K562 (cell line): ENCODE data around the gene AMN1. TPM values are rescaled to one million over a fixed set of nuclear protein-coding genes. Genes with fewer than 3 reads are reported as not detected.
A peak's percentile ranks its signal among the peaks of the same experiment; 100 is the strongest.

ENCODE experiments used
- ARID1B ChIP-seq: fragments of 450-650 bp; IDR thresholded peaks from 2 replicates; pipeline ENCODE4 v1.6.1; 2016; ENCODE audit warnings: antibody characterized with exemption, mild to moderate bottlenecking, inconsistent platforms
- DMBX1 ChIP-seq: fragments of 250-450 bp; sonication (Bioruptor Pico); IDR thresholded peaks from 2 replicates; pipeline ENCODE4 v1.8.0; 2022; ENCODE audit warnings: inconsistent platforms, mild to moderate bottlenecking, moderate library complexity, borderline replicate concordance
- ESRRA ChIP-seq: fragments of 450-650 bp; IDR thresholded peaks from 2 replicates; pipeline ENCODE4 v1.6.1; 2014; ENCODE audit warnings: low read depth, mild to moderate bottlenecking, moderate library complexity, borderline replicate concordance
- FOXA3 ChIP-seq, 2 experiments: fragments of 450-650 bp in 1 of 2; sonication (generic) in 1 of 2; formaldehyde crosslinking; IDR thresholded peaks in 1 of 2; conservative IDR thresholded peaks in 1 of 2; 2 replicates each; pipeline versions ENCODE4 v1.4.0 to v1.8.0; 2020 to 2022; ENCODE audit warnings: mild to moderate bottlenecking in 2 of 2, missing genetic modification reagents in 1 of 2
- HDAC8 ChIP-seq: fragments of 450-650 bp; IDR thresholded peaks from 2 replicates; pipeline ENCODE4 v1.6.1; 2016; ENCODE audit warnings: mild to moderate bottlenecking, missing genetic modification characterization, moderate library complexity, missing compliant biosample characterization
- MTA1 ChIP-seq: fragments of 450-650 bp; IDR thresholded peaks from 2 replicates; pipeline ENCODE4 v1.6.1; 2017; ENCODE audit warnings: borderline replicate concordance
- MTA3 ChIP-seq: fragments of 450-650 bp; formaldehyde crosslinking; IDR thresholded peaks from 2 replicates; pipeline ENCODE4 v1.6.1; 2017; ENCODE audit warnings: mild to moderate bottlenecking, borderline replicate concordance
- OTX1 ChIP-seq: fragments of 450-650 bp; formaldehyde crosslinking; IDR thresholded peaks from 2 replicates; pipeline ENCODE4 v1.4.0; 2022; ENCODE audit warnings: mild to moderate bottlenecking
- POLR2B ChIP-seq: fragments of 450-650 bp; IDR thresholded peaks from 2 replicates; pipeline ENCODE4 v1.6.1; 2018; ENCODE audit warnings: low read depth; ENCODE audit not compliant: partially characterized antibody
- PTBP1 ChIP-seq: fragments of 200-400 bp; formaldehyde crosslinking; IDR thresholded peaks from 2 replicates; pipeline ENCODE4 v1.6.1; 2017; ENCODE audit warnings: low read depth, low read length
- PYGO2 ChIP-seq: fragments of 450-650 bp; IDR thresholded peaks from 2 replicates; pipeline ENCODE4 v1.6.1; 2016; ENCODE audit warnings: mild to moderate bottlenecking, missing genetic modification characterization, moderate library complexity, missing compliant biosample characterization
- SETDB1 ChIP-seq: IDR thresholded peaks from one replicate; pipeline ENCODE4 v1.6.1; 2012; ENCODE audit warnings: low read length, control low read depth, inconsistent platforms
- SOX6 ChIP-seq: fragments of 450-650 bp; IDR thresholded peaks from 2 replicates; pipeline ENCODE4 v1.6.1; 2014; ENCODE audit warnings: mild to moderate bottlenecking
- XRCC5 ChIP-seq: fragments of 200-400 bp; formaldehyde crosslinking; IDR thresholded peaks from 2 replicates; pipeline ENCODE4 v1.6.1; 2017; ENCODE audit warnings: low read depth, mild to moderate bottlenecking, low read length
- ZFP1 ChIP-seq: fragments of 450-650 bp; formaldehyde crosslinking; IDR thresholded peaks from 2 replicates; pipeline ENCODE4 v1.4.0; 2020; ENCODE audit warnings: mild to moderate bottlenecking, mixed read lengths
- ZNF347 ChIP-seq: fragments of 450-650 bp; formaldehyde crosslinking; IDR thresholded peaks from 2 replicates; pipeline ENCODE4 v1.4.0; 2020; ENCODE audit warnings: low read depth, mild to moderate bottlenecking, moderate library complexity
- ZNF764 ChIP-seq: fragments of 250-450 bp; sonication (Bioruptor Pico); IDR thresholded peaks from 2 replicates; pipeline ENCODE4 v1.4.0; 2020; ENCODE audit warnings: low read depth, mild to moderate bottlenecking, moderate library complexity
- ZNF766 ChIP-seq: fragments of 200-800 bp; sonication (Bioruptor generic); conservative IDR thresholded peaks from 2 replicates; pipeline ENCODE4 v1.6.1; 2016; ENCODE audit warnings: missing genetic modification characterization, missing compliant biosample characterization
- polyA plus RNA-seq, 8 experiments: library from polyadenylated mRNA; depleted of rRNA in 4 of 8; stranded (reverse) in 5 of 8; unstranded in 3 of 8; fragments of >200 nt; fragmentation: Nextera tagmentation in 2 of 8; fragmentation: Illumina TruSeq in 1 of 8; extraction: Ambion mirVana in 2 of 8; extraction: Trizol in 1 of 8; gene quantifications; 2 replicates each; pipeline versions ENCODE4 v1.2.1 to v1.2.3, GENCODE V29; 2011 to 2014; ENCODE audit warnings: inconsistent platforms in 1 of 8, missing spikeins in 1 of 8
- total RNA-seq, 7 experiments: library from RNA; depleted of rRNA in 6 of 7; stranded (reverse); fragments of >200 nt in 6 of 7; fragmentation: Illumina TruSeq in 2 of 7; extraction: Trizol in 2 of 7; gene quantifications; 2 replicates each; pipeline versions ENCODE4 v1.2.1 to v1.2.3, GENCODE V29; 2011 to 2021; ENCODE audit warnings: low replicate concordance in 1 of 7
- TF ChIP-seq, protein P1 (sequence below): sonication (generic); formaldehyde crosslinking; IDR thresholded peaks from 2 replicates; pipeline ENCODE4 v1.8.0; 2022; ENCODE audit warnings: missing genetic modification reagents, mild to moderate bottlenecking, borderline replicate concordance
- TF ChIP-seq, protein P2 (sequence below): fragments of 450-650 bp; IDR thresholded peaks from one replicate; pipeline ENCODE4 v1.6.1; 2018; ENCODE audit warnings: mild to moderate bottlenecking, moderate library complexity; ENCODE audit not compliant: partially characterized antibody
- TF ChIP-seq, protein P3 (sequence below): sonication (generic); formaldehyde crosslinking; IDR thresholded peaks from 2 replicates; pipeline ENCODE4 v1.8.1; 2023; ENCODE audit warnings: mild to moderate bottlenecking, missing genetic modification reagents
- TF ChIP-seq, protein P4 (sequence below): fragments of 450-650 bp; IDR thresholded peaks from 2 replicates; pipeline ENCODE4 v1.6.1; 2018; ENCODE audit warnings: mild to moderate bottlenecking, low read depth; ENCODE audit not compliant: partially characterized antibody

Gene AMN1
- total and polyA plus RNA-seq, 9 of the 15 experiments (the other 6 are each of a cell fraction or from before 2014, with no cell fraction given), result 5.2 to 27.6 (median 13.0) TPM

DNA sequence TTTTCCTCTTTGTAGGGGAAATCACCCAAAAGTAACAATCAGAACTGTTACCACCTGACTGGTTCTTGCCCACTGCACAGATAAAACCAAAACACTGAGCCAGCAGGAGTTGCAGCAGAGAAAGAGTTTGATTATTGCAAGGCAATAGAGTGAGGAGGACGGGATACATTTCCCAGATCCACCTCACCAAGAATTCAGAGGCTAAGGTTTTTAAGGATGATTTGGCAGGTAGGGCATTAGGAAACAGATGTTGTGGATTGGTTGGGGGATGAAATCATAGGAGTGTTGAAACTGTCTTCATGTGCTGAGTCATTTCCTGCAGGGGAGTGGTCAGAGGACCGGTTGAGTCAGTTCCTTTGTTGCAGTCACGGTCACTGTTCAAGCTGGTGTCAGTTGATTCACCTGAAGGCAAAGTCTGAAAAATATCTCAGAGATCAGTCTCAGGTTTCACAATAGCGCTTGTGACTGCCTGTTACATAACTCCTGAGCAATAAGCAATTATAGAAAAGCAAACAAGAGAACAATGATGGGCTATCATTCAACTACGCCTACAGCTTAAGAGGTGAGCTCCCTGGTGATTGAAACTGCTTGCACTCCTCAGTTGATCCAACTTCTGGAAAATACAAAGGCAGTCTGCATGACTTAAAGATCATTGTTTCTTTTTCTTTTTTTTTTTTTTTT, 20.3 kb upstream of the AMN1 start (continued):
- TF ChIP-seq, protein P1, sequence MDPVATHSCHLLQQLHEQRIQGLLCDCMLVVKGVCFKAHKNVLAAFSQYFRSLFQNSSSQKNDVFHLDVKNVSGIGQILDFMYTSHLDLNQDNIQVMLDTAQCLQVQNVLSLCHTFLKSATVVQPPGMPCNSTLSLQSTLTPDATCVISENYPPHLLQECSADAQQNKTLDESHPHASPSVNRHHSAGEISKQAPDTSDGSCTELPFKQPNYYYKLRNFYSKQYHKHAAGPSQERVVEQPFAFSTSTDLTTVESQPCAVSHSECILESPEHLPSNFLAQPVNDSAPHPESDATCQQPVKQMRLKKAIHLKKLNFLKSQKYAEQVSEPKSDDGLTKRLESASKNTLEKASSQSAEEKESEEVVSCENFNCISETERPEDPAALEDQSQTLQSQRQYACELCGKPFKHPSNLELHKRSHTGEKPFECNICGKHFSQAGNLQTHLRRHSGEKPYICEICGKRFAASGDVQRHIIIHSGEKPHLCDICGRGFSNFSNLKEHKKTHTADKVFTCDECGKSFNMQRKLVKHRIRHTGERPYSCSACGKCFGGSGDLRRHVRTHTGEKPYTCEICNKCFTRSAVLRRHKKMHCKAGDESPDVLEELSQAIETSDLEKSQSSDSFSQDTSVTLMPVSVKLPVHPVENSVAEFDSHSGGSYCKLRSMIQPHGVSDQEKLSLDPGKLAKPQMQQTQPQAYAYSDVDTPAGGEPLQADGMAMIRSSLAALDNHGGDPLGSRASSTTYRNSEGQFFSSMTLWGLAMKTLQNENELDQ (CRISPR knock-in tag), result no peak
- TF ChIP-seq SETDB1, result no peak
- no peak for TF ChIP-seq ZNF764 (CRISPR knock-in tag)
- no peak for TF ChIP-seq HDAC8 (tag)
- 0 out of 2 replicates have a peak, but pooled peaks have one; percentile 74 for TF ChIP-seq MTA3
- TF ChIP-seq, protein P2, sequence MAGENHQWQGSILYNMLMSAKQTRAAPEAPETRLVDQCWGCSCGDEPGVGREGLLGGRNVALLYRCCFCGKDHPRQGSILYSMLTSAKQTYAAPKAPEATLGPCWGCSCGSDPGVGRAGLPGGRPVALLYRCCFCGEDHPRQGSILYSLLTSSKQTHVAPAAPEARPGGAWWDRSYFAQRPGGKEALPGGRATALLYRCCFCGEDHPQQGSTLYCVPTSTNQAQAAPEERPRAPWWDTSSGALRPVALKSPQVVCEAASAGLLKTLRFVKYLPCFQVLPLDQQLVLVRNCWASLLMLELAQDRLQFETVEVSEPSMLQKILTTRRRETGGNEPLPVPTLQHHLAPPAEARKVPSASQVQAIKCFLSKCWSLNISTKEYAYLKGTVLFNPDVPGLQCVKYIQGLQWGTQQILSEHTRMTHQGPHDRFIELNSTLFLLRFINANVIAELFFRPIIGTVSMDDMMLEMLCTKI, result no peak
- no peak for TF ChIP-seq OTX1 (CRISPR knock-in tag)
- no peak for TF ChIP-seq PTBP1
- no peak; the same call in 1 of the 2 replicates for TF ChIP-seq ZNF766 (CRISPR knock-in tag)
- TF ChIP-seq PYGO2 (tag), result no peak
- peak; percentile 100 for TF ChIP-seq SOX6
- TF ChIP-seq, protein P3, sequence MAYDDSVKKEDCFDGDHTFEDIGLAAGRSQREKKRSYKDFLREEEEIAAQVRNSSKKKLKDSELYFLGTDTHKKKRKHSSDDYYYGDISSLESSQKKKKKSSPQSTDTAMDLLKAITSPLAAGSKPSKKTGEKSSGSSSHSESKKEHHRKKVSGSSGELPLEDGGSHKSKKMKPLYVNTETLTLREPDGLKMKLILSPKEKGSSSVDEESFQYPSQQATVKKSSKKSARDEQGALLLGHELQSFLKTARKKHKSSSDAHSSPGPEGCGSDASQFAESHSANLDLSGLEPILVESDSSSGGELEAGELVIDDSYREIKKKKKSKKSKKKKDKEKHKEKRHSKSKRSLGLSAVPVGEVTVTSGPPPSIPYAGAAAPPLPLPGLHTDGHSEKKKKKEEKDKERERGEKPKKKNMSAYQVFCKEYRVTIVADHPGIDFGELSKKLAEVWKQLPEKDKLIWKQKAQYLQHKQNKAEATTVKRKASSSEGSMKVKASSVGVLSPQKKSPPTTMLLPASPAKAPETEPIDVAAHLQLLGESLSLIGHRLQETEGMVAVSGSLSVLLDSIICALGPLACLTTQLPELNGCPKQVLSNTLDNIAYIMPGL, result no peak
- TF ChIP-seq POLR2B, result no peak
- TF ChIP-seq XRCC5, result no peak
- TF ChIP-seq MTA1, result 0 out of 2 replicates have a peak, but pooled peaks have one; percentile 75
- no peak for TF ChIP-seq ZNF347 (CRISPR knock-in tag)
- TF ChIP-seq ZFP1 (CRISPR knock-in tag), result no peak
- peak; percentile 18; the same call in 1 of the 2 replicates for TF ChIP-seq ESRRA
- TF ChIP-seq, protein P4, sequence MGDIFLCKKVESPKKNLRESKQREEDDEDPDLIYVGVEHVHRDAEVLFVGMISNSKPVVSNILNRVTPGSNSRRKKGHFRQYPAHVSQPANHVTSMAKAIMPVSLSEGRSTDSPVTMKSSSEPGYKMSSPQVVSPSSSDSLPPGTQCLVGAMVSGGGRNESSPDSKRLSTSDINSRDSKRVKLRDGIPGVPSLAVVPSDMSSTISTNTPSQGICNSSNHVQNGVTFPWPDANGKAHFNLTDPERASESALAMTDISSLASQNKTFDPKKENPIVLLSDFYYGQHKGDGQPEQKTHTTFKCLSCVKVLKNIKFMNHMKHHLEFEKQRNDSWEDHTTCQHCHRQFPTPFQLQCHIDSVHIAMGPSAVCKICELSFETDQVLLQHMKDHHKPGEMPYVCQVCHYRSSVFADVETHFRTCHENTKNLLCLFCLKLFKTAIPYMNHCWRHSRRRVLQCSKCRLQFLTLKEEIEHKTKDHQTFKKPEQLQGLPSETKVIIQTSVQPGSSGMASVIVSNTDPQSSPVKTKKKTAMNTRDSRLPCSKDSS, result peak; percentile 27
- peak; percentile 96 to 97 for TF ChIP-seq FOXA3 (CRISPR knock-in tag; conservative IDR thresholded peaks at IDR 0.05 in 1 of 2, IDR thresholded peaks at IDR 0.05 in 1 of 2)
- peak; percentile 48; the same call in 1 of the 2 replicates for TF ChIP-seq DMBX1
- peak; percentile 93 for TF ChIP-seq ARID1B
